PFSK-1 (cell line): ENCODE results near the gene AP1S1.

Experiments
- FOXP2 ChIP-seq: optimal IDR thresholded peaks from 2 replicates; pipeline ENCODE3; 2011; ENCODE audit warnings: borderline replicate concordance, control low read depth, inconsistent platforms; ENCODE audit not compliant: insufficient read depth; ENCODE audit errors: extremely low read length, extremely low read depth
- POLR2AphosphoS5 ChIP-seq: IDR thresholded peaks from 2 replicates; pipeline ENCODE4 v1.6.1; 2012; ENCODE audit warnings: low read depth, mild to moderate bottlenecking, control low read depth, low read length, moderate library complexity
- SIN3A ChIP-seq: IDR thresholded peaks from 2 replicates; pipeline ENCODE4 v1.6.1; 2012; ENCODE audit warnings: mild to moderate bottlenecking, low read length, moderate library complexity, borderline replicate concordance; ENCODE audit not compliant: insufficient read depth
- TAF1 ChIP-seq: IDR thresholded peaks from 2 replicates; pipeline ENCODE4 v1.6.1; 2012; ENCODE audit warnings: low read length, control low read depth, borderline replicate concordance; ENCODE audit not compliant: insufficient read depth
- TF ChIP-seq, protein P1 (sequence below), 2 experiments: IDR thresholded peaks; 2 replicates each; pipeline versions ENCODE4 v1.6.1 to v1.8.0; 2011 to 2012; ENCODE audit warnings: low read depth in 2 of 2, low read length in 2 of 2, control low read depth in 1 of 2, inconsistent platforms in 1 of 2, mild to moderate bottlenecking in 1 of 2, moderate library complexity in 1 of 2; ENCODE audit not compliant: insufficient read depth in 1 of 2

The AP1S1 gene

GRCh38 chr7:101180130-101180755 lies 26.0 kb downstream of the AP1S1 start, which contains the start of gene NAT16:
NAT16 (minus strand) TSS chr7:101180293; CDS start chr7:101174807, 5,486 bp downstream.
- TF ChIP-seq, protein P1, sequence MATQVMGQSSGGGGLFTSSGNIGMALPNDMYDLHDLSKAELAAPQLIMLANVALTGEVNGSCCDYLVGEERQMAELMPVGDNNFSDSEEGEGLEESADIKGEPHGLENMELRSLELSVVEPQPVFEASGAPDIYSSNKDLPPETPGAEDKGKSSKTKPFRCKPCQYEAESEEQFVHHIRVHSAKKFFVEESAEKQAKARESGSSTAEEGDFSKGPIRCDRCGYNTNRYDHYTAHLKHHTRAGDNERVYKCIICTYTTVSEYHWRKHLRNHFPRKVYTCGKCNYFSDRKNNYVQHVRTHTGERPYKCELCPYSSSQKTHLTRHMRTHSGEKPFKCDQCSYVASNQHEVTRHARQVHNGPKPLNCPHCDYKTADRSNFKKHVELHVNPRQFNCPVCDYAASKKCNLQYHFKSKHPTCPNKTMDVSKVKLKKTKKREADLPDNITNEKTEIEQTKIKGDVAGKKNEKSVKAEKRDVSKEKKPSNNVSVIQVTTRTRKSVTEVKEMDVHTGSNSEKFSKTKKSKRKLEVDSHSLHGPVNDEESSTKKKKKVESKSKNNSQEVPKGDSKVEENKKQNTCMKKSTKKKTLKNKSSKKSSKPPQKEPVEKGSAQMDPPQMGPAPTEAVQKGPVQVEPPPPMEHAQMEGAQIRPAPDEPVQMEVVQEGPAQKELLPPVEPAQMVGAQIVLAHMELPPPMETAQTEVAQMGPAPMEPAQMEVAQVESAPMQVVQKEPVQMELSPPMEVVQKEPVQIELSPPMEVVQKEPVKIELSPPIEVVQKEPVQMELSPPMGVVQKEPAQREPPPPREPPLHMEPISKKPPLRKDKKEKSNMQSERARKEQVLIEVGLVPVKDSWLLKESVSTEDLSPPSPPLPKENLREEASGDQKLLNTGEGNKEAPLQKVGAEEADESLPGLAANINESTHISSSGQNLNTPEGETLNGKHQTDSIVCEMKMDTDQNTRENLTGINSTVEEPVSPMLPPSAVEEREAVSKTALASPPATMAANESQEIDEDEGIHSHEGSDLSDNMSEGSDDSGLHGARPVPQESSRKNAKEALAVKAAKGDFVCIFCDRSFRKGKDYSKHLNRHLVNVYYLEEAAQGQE (IDR thresholded peaks at IDR 0.05; ENCODE audit: insufficient read depth in 1 of 2, low read depth in 2 of 2, low read length in 2 of 2) = no peak
- no peak for TF ChIP-seq FOXP2
- TF ChIP-seq POLR2AphosphoS5 = no peak
- TF ChIP-seq SIN3A = no peak
- TF ChIP-seq TAF1 = no peak

GRCh38 chr7:101185258-101185839 lies 31.1 kb downstream of the AP1S1 start:
- TF ChIP-seq, protein P1 (IDR thresholded peaks at IDR 0.05; ENCODE audit: insufficient read depth in 1 of 2, low read depth in 2 of 2, low read length in 2 of 2) = no peak
- TF ChIP-seq POLR2AphosphoS5 = no peak
- no peak for TF ChIP-seq TAF1
- TF ChIP-seq FOXP2 = no peak
- no peak for TF ChIP-seq SIN3A

DNA sequence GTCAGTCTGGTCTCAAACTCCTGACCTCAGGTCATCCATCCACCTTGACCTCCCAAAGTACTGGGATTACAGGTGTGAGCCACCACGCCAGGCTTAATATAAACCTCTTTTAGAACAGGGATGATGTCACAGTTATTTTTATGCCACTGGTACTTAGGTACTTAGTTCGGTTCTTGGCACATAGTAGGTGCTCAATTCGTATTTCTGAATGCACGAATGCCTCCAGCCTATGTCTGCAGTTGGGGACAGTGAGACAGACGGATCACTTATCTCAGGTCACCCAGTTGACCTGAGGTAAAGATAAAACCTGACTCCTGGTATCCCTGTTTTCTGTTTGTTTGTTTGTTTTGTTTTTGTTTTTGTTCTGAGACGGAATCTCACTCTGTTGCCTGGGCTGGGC lies 31.9 kb downstream of the AP1S1 start:
- TF ChIP-seq FOXP2 = no peak

GRCh38 chr7:101186844-101187428 lies 32.7 kb downstream of the AP1S1 start:
- no peak for TF ChIP-seq FOXP2
- no peak for TF ChIP-seq SIN3A
- no peak for TF ChIP-seq POLR2AphosphoS5
- TF ChIP-seq, protein P1 (IDR thresholded peaks at IDR 0.05; ENCODE audit: insufficient read depth in 1 of 2, low read depth in 2 of 2, low read length in 2 of 2) = no peak
- TF ChIP-seq TAF1 = no peak

DNA sequence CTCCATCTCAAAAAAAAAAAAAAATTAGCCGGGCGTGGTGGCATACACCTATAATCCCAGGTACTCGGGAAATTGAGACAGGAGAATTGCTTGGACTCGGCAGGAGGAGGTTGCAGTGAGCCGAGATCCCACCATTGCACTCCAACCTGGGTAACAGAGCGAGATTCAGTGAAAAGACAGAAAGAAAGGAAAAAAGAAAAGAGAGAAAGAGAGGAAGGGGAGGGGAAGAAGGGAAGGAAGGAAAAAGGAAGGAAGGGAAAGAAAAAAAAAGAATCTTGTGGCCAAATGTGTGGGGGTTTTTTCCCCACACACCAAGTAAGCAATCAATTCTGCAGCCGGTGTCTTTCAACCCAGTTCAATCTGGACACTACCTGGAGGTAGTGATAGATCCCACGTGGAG lies 34.8 kb downstream of the AP1S1 start:
- TF ChIP-seq SIN3A (no peak), TAF1 (no peak), FOXP2 (no peak), POLR2AphosphoS5 (no peak)
- TF ChIP-seq, protein P1 (IDR thresholded peaks at IDR 0.05; ENCODE audit: insufficient read depth in 1 of 2, low read depth in 2 of 2, low read length in 2 of 2) = no peak
